SKM-1 (cell line): ENCODE results near the gene KRTAP9-9.
"Not testable (repeated sequence)": the region's sequence is repeated elsewhere in the genome, so short reads cannot be mapped to it uniquely, and the experiment has no call there.

ENCODE experiments used
- DNase-seq: peaks from one replicate; lab custom pipeline; 2025; ENCODE audit not compliant: unreplicated experiment; lab: John Stamatoyannopoulos, UW

The KRTAP9-9 gene

DNA sequence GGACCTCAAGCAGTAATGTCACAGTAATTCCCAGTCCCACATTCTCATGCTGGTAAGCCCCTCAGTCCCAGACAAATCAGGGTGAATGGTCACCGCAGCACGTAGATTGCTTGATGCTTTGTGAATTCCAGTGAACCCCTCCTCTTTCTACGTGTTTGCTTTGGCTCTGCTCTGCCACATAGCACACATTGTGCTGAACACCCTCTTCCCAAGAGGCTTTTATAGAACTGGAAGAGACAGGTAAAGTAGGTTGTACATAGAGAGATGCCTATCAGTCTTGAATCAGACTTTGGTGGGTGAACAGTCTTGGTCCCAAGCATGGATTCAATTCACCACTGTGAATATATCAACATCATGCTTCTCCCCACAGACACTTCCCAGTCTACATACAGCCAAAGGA, 9.4 kb downstream of the KRTAP9-9 start:
- DNase-seq = no peak

DNA sequence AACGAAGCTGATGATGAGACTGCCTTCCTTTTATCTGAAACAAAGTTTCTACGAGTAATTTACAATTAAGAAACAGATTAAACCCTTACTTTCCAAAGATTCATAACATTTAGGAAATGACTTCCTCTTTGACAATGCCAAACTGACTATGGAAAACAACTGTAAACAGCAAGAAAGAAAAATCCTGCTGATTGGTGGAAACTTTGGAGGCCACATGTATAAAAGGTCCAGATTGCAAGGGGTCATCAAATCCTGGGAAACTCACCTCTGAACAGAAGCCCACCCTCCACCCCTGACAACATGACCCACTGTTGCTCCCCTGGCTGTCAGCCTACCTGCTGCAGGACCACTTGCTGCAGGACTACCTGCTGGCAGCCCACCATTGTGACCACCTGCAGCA, 9.9 kb downstream of the KRTAP9-9 start, which contains the start of gene KRTAP9-6:
Gene KRTAP9-6, plus strand, starts transcription at position 301 of the 400 bp plus-strand sequence. Its CDS starts 0 bp downstream, at position 301.
- no peak for DNase-seq

DNA sequence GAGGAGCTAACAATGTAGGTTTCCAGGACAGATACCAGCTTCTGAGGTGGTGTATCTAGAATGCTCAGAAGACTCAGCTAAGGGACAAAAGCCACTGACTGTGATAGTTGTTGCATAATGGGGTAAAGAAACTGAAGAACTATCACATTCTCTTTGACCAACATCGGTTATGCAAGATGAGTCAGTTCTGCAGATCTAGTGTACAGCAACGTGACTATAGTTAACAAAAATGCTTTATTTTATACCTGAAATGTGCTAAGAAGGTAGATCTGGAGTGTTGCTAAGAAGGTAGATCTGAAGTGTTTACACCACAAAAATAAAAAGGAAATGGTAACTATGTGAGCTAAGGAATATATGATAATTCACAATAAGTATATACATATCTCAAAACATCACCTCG, 12.5 kb downstream of the KRTAP9-9 start:
- no peak for DNase-seq

DNA sequence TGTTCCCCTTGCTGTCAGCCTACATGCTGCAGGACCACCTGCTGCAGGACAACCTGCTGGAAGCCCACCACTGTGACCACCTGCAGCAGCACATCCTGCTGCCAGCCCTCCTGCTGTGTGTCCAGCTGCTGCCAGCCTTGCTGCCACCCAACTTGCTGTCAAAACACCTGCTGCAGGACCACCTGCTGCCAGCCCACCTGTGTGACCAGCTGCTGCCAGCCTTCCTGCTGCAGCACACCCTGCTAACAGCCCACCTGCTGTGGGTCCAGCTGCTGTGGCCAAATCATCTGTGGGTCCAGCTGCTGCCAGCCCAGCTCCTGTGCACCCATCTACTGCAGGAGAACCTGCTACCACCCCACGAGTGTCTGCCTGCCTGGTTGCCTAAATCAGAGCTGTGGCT, 16.1 kb downstream of the KRTAP9-9 start:
- not testable (repeated sequence) for DNase-seq

DNA sequence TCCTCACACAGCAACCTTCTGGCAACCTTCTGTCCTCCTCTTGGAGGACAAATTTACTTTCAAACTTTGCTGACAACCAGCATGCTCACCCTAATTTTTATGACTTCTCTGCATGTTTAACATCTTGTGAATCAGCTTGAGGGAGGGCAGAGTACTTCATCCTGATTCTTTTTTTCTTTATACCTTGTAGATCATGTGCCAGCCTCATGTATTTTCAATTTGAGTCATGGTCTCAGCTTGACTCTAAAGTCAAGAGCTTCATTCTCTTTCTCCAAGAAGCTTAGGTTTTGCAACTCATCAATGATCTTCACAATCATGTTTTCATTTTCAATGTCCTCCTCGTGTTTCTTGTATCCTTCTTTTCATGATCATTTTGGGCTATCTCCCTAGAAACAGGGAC, 16.7 kb downstream of the KRTAP9-9 start:
- DNase-seq = no peak

DNA sequence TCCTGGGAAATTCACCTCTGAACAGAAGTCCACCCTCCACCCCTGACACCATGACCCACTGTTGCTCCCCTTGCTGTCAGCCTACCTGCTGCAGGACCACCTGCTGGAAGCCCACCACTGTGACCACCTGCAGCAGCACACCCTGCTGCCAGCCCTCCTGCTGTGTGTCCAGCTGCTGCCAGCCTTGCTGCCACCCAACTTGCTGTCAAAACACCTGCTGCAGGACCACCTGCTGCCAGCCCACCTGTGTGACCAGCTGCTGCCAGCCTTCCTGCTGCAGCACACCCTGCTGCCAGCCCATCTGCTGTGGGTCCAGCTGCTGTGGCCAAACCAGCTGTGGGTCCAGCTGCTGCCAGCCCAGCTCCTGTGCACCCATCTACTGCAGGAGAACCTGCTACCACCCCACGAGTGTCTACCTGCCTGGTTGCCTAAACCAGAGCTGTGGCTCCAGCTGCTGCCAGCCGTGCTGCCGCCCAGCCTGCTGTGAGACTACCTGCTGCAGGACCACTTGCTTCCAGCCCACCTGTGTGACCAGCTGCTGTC, 20.5 kb downstream of the KRTAP9-9 start, which contains the start of gene KRTAP9-7:
Gene KRTAP9-7, plus strand, starts transcription at position 51 of the 543 bp plus-strand sequence. Its CDS starts 0 bp downstream, at position 51.
- DNase-seq = not testable (repeated sequence)

DNA sequence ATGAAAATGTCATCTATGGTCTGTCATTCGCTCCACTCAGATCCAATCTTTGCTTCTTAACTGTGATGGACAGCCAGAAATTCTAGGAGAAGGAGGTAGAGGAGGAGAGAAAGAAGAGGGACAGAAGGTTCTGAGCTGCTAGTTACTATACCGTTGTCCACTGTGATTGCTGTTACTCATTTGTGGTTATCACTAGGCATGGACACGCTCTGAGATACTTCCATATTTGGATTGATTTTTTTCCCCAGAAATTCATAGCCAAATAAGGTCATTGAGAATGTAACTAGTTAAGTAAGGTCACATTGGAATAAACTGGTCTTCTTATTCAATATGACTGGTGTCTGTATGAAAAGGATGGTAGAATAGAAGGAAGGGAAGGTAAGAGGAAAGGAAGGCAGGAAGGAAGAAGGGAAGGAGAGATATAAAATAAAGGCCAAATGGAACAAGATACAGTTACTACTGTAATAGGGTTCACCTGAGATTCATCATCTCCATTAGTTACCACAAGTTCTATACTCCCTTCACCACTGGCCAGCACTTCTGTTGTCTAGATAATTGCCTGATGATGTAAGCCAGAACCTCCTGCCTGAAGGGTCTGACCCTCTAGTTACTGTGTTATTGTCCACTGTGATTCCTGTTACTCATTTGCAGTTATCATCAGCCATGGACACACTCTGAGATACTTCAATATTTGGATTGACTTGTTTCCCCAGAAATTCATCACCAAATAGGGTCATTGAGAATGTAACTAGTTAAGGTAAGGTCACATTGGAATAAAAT, 23.2 kb downstream of the KRTAP9-9 start:
- no peak for DNase-seq

DNA sequence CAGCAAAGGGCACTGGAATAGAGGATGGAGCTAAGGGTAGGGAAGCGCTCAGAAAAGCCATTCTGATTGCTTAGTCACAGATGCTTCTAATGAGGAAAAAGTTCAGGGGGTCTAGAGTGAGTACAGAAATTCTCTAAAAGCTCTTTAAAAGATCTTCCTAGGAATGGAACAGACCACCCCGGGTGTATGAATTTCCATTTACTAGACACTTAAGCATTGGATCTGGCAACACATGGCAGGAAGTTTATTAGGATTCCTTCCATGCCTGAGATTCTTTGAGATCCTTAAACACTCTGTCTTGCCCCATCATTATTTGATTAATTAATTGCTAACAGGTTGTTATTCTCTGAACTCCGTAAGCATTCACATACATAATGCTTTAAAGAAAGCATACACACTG, 28.9 kb downstream of the KRTAP9-9 start:
- DNase-seq = no peak

DNA sequence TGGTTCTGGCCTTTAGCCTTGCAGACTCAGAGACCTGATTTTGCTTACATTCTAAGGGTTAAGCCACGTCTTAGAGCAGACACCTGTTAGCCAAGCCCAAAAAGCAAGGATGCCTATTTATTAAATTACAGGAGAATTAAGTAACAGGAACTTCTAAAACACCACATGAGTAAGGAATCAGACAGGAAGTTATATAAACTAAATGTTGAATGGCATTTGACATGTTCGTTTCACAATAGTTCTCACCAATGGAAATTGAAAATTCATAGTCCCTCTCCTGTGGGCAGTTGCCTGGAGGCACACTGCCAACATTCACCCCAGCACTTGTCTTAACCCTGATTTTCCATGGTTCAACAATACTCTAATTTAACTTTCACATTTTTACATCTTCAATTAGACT, 29.4 kb downstream of the KRTAP9-9 start:
- DNase-seq = no peak

DNA sequence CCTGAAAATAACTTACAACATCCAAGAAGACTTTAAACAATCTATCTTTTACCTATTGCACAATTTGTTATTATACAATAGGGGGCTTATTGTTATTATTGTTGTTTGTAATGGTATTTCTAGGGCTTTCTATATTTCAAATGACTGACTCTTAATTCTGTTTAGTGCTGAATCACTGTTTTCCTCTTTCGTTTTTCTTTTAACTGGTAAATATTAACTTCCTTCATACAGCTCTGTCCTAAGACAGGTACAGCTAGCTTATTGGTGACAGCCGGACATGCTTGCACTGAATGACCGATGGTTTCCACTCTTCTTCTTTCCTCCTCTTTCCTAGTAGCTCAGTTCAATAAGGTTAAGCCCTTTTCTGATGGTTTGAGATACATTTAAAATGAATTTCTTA, 31.9 kb downstream of the KRTAP9-9 start:
- DNase-seq = no peak

DNA sequence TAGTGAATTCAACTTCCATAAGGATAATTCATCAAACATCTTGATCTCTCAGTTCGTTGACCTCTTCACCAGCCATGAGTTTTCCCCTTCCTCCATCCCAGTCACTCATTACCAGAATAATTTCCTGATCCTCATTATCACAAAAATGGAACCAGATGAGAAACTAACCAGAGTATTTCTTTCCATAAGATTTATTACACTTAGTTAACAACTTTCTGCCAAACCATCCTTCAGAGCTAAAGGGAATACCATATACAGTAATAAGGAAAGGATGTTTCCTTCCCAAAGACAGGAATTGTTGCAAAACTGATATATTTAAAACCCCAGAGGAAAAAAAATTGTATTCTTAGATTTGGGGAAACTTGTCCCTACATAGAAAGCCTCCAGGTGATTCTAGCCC, 38.8 kb downstream of the KRTAP9-9 start:
- no peak for DNase-seq

DNA sequence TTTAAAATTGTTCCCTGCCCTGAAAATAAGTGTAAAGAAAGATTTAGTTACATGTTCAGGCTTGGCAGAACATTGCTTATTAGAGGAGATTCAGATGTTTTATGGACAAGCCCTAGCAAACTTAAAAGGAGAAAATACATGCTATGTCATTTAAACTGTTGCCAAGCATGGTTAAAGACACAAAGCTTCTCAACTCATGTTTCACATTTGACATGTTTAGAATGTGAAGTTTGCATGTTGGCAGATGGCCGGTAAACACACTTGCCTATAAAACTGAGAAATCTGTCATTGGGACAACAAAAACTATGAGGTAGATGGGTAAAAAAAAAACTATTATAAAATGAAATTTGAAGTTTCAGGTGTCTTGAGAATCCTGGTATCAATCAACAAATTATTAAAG, 41.7 kb downstream of the KRTAP9-9 start:
- no peak for DNase-seq

DNA sequence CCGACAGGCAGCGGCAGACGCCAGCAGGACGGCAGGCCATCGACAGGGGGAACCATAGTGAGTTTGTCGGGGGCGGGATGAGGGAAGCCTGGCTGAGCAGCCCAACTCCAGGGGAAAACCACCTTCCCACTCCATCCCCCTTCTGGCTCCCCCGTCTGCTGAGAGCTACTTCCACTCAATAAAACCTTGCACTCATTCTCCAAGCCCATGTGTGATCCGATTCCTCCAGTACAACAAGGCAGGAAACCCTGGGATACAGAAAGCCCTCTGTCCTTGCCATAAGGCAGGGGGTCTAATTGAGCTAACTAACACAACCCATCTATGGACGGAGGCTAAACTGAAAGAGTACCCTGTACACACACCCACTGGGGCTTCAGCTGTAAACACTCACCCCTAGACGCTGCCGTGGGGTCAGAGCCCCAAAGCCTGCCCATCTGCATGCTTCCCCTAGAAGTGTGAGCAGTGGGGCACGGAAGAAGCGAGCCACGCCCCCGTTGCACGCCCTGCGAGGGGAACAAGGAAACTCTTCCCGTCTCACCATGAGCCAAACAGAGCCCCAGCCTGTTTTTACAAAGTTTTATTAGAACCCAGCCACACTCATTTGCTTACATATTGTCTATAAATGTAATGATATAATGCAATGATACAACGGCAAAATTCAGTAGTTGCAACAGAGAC, 43.4 kb downstream of the KRTAP9-9 start:
- DNase-seq = no peak

DNA sequence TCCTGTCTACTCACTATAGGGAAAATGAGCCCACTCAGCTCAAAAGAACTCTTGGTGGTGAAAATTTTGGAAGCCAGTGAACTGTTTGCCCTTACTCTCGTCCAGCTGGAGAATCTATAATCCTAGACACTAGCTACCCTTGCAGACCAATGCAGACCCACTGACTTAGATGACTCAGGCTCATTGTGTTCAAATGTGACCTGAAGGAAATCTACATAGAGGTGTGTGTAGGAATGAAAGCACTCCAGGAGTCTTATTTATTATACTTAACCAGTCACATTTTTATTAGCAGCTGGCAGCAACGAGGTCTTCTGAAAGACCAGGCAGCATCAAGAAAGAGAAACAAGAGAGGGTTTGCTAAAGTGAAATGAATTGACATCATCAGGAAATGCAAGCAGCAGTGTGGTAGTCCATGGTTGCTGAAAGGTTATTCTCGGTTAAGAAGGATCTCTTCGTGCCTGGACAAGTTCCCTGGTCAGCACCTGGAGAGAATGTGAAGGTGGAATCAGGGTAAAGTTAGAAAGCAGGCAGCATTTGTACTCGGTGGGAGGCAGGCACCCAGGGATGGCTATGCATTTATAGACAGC, 46.1 kb downstream of the KRTAP9-9 start:
- no peak for DNase-seq

DNA sequence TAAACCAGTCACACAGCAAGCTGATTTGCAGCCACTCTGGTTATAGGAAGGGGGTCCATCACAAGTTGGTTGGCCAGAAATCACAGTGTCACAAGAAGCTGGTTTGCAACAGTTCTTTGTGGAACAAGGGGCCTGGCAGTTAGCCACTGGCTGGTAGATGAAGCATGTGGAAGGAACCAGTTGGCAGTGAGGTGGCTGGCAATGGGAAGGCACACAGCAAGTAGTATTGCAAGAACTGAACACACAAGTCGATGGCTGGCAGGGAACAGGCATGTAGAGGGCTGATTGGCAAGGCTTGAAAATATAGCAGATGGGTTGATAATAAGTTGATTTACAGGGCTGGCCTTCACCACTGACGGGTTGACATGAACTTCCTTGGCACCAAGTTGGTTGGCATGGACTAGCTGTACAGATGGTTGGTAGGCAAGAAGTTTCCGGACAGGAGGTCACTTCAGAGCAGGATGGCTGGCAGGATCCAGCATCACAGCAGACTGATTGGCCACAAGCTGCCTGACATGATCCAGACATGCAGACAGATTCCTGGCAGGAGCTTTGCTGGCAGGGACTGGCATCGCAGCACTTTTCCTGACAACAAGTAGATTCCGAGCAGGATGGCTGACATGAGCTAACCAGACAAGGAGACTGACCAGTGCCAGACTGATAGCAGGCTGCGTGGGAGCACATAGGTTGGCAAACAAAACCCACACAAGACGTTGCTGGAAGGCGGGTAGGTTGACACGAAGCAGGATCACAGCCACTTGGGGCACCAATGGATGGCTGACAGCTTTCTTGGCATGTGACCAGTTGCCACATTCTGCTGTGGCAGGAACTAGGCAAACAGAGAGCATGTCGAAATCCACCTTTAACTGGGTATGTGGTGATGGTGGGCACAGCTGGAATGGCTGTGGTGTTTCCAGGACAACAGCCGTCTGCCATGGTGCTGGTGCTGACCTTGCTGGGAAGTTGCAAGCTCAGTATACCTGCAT, 47.0 kb downstream of the KRTAP9-9 start, which contains the start of gene KRTAP29-1:
Gene KRTAP29-1, minus strand, starts transcription at position 936 of the 986 bp plus-strand sequence. Its CDS starts 0 bp downstream, at position 936.
- DNase-seq = no peak

DNA sequence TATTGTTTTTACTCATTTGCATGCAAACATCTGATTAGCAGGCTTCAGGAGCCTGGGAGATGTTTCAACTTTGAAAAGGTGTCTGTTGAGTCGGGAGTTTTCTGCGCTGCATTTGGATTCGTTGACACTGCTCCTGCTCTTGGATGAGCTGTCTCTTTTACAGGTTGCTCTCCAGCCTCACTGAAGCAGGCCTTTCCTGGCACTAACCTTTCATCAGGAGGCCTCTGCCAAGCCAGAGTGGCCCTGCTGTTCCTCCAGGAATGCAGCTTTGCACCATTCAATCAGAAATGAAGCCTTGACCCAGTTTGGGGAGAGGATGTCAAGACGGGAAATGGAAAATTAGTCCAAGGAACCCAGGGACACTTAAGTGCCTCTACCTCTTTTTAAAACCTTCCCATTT, 47.8 kb downstream of the KRTAP9-9 start:
- DNase-seq = no peak

DNA sequence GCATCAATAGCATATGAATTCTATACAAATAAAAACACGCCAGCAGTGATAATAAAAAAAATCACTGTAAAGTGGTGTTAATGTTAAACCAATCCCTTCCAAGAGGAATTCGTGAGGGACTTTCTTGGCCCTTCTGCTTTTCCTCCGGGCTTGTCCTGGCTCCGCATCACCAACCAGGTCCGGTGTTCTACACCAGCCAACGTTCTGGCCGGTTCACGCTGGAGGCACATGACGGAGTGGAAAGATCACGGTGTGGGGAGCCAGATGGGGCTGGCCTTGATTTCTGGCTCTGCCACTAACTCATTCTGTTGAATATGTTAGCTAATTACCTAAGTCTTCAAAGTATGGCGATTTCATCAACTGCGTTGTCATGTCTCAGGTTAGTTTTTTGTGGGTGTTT, 48.9 kb downstream of the KRTAP9-9 start:
- no peak for DNase-seq
